Left lung (tissue), 10 donors: ENCODE data around the gene PA2G4. TPM values are rescaled to one million over a fixed set of nuclear protein-coding genes. Genes with fewer than 3 reads are reported as not detected.
A peak's percentile ranks its signal among the peaks of the same experiment; 100 is the strongest.
"Not testable (repeated sequence)": the region's sequence is repeated elsewhere in the genome, so short reads cannot be mapped to it uniquely, and the experiment has no call there.

Experiments used
- ATAC-seq: fragments of 200-7000 bp; cut with Tn5 transposase; one replicate; pipeline ENCODE4 v1.9.1; 2020; ENCODE audit warnings: moderate library complexity
- DNase-seq, 4 donors: peaks; one replicate each; pipeline ENCODE4 v3.0.0-alpha.2; 2013 to 2020
- H3K27ac ChIP-seq, 2 donors: fragments of 200-600 bp; sonication (generic) in 1 of 2; one replicate each; pipeline versions ENCODE4 v1.5.0 to v1.8.0; 2020 to 2021
- H3K27me3 ChIP-seq, 2 donors: fragments of 200-600 bp; sonication (generic) in 1 of 2; one replicate each; pipeline versions ENCODE4 v1.5.0 to v1.8.0; 2020 to 2021
- H3K36me3 ChIP-seq, 2 donors: fragments of 200-600 bp; sonication (generic) in 1 of 2; one replicate each; pipeline versions ENCODE4 v1.5.0 to v1.8.0; 2020 to 2021
- H3K4me1 ChIP-seq, 2 donors: fragments of 200-600 bp; one replicate each; pipeline ENCODE4 v1.8.0; 2021
- H3K4me3 ChIP-seq, 2 donors: fragments of 200-600 bp; sonication (generic) in 1 of 2; one replicate each; pipeline versions ENCODE4 v1.5.0 to v1.8.0; 2020 to 2021; ENCODE audit warnings: mild to moderate bottlenecking in 1 of 2
- H3K9me3 ChIP-seq, 2 donors: fragments of 200-600 bp; sonication (generic) in 1 of 2; one replicate each; pipeline versions ENCODE4 v1.5.0 to v1.8.0; 2020 to 2021
- CTCF ChIP-seq, 2 donors: fragments of 200-600 bp; sonication (generic) in 1 of 2; IDR thresholded peaks; one replicate each; pipeline versions ENCODE4 v1.5.0 to v1.8.0; 2021; ENCODE audit warnings: antibody characterized with exemption in 2 of 2
- intact Hi-C, 2 donors: fragments of 100-400 bp; cut with DNase I; formaldehyde crosslinking; loops; one replicate each; pipeline versions ENCODE4 v1.11.2 to v1.14.2; 2022
- polyA plus RNA-seq, 6 donors: library from polyadenylated mRNA; unstranded; fragments of 120-200 nt; gene quantifications; one replicate each; pipeline ENCODE4 v1.2.1, GENCODE V29; 2013; ENCODE audit not compliant: insufficient read length in 6 of 6
- total RNA-seq, 2 donors: library from RNA; stranded (reverse); fragmentation: NEBNext Ultra II Directional; extraction: Animal tissue kit (Norgen Biotek cat#: 25700); gene quantifications; one replicate each; pipeline ENCODE4 v1.2.1, GENCODE V29; 2021
- donor health status: DM: no; HTN: yes; CAD: no.
- donor health status: DM: no; HTN: no; CAD: no.

The PA2G4 gene
- total and polyA plus RNA-seq, 8 donors = 62.0 to 151 (median 130) TPM

GRCh38 chr12:56071648-56072047 lies 32.7 kb upstream of the PA2G4 start:
- Histone ChIP-seq H3K36me3 (no peaks in the 10 kb centered on the region), H3K27me3 (no peaks in the 10 kb centered on the region), H3K27ac (no peak overlapping the region), H3K4me1 (no peaks in the 10 kb centered on the region), H3K9me3 (no peaks in the 10 kb centered on the region), H3K4me3 (no peak overlapping the region)
- no peak for DNase-seq
- intact Hi-C loops = no loop called here
- no peak for ATAC-seq
- TF ChIP-seq CTCF (IDR thresholded peaks at IDR 0.05) = no peak

GRCh38 chr12:56074396-56074795 lies 30.0 kb upstream of the PA2G4 start:
- no peaks in the 10 kb centered on the region for H3K36me3 ChIP-seq
- TF ChIP-seq CTCF (IDR thresholded peaks at IDR 0.05) = no peak
- DNase-seq = no peak
- no peak overlapping the region for H3K4me3 ChIP-seq
- peaks cover 0 to 8% of the 10 kb centered on the region in 2 donors for H3K27me3 ChIP-seq
- H3K4me1 ChIP-seq = peaks cover 0 to 11% of the 10 kb centered on the region in 2 donors
- H3K9me3 ChIP-seq = no peaks in the 10 kb centered on the region
- no peak for ATAC-seq
- intact Hi-C loops = no loop called here
- H3K27ac ChIP-seq = no peak overlapping the region

GRCh38 chr12:56077966-56078365 lies 26.4 kb upstream of the PA2G4 start:
- H3K36me3 ChIP-seq, DNase-seq, H3K27ac ChIP-seq, H3K4me3 ChIP-seq, intact Hi-C loops, ATAC-seq, H3K9me3 ChIP-seq: not testable (repeated sequence)
- peaks cover 0 to 41% of the 10 kb centered on the region in 2 donors for H3K27me3 ChIP-seq
- peaks cover 0 to 25% of the 10 kb centered on the region in 2 donors for H3K4me1 ChIP-seq

GRCh38 chr12:56078427-56078826 lies 25.9 kb upstream of the PA2G4 start:
- ATAC-seq = no peak
- Histone ChIP-seq H3K4me1 (peaks cover 0 to 25% of the 10 kb centered on the region in 2 donors), H3K36me3 (no peaks in the 10 kb centered on the region), H3K4me3 (no peak overlapping the region), H3K9me3 (no peaks in the 10 kb centered on the region), H3K27ac (peak overlapping the region; percentile 82 to 85), H3K27me3 (peaks cover 0 to 44% of the 10 kb centered on the region in 2 donors)
- intact Hi-C loops = no loop called here
- TF ChIP-seq CTCF (IDR thresholded peaks at IDR 0.05) = no peak
- DNase-seq = no peak

- no peaks in the 10 kb centered on the region for H3K9me3 ChIP-seq
- H3K4me3 ChIP-seq = peak overlapping the region; percentile 41 to 55
- peak; percentile 68 to 96 (median 85) for DNase-seq
- peak; percentile 68 to 77 for TF ChIP-seq CTCF (IDR thresholded peaks at IDR 0.05)
- H3K4me1 ChIP-seq = peaks cover 0 to 25% of the 10 kb centered on the region in 2 donors
- H3K27ac ChIP-seq = peak overlapping the region; percentile 82 to 85
- ATAC-seq = peak; percentile 84
- H3K27me3 ChIP-seq = peaks cover 0 to 44% of the 10 kb centered on the region in 2 donors
- intact Hi-C loops = no loop called here
- no peaks in the 10 kb centered on the region for H3K36me3 ChIP-seq
Observed at GRCh38 chr12:56078931-56079722, 25.2 kb upstream of the PA2G4 start.
